ENCODE measurements around the gene UBAP1L. TPM values are rescaled to one million over a fixed set of nuclear protein-coding genes. Genes with fewer than 3 reads are reported as not detected.

The UBAP1L gene
- total and polyA plus RNA-seq, 2 experiments from 2014 or later = 1.8 to 2.5 TPM

GRCh38 chr15:65099336-65099735 lies 15.7 kb downstream of the UBAP1L start:
- no peak for TF ChIP-seq EZH2phosphoT487 (IDR thresholded peaks at IDR 0.05; ENCODE audit: low read depth, severe bottlenecking, unreplicated experiment)
- TF ChIP-seq, protein P1, sequence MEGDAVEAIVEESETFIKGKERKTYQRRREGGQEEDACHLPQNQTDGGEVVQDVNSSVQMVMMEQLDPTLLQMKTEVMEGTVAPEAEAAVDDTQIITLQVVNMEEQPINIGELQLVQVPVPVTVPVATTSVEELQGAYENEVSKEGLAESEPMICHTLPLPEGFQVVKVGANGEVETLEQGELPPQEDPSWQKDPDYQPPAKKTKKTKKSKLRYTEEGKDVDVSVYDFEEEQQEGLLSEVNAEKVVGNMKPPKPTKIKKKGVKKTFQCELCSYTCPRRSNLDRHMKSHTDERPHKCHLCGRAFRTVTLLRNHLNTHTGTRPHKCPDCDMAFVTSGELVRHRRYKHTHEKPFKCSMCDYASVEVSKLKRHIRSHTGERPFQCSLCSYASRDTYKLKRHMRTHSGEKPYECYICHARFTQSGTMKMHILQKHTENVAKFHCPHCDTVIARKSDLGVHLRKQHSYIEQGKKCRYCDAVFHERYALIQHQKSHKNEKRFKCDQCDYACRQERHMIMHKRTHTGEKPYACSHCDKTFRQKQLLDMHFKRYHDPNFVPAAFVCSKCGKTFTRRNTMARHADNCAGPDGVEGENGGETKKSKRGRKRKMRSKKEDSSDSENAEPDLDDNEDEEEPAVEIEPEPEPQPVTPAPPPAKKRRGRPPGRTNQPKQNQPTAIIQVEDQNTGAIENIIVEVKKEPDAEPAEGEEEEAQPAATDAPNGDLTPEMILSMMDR (IDR thresholded peaks at IDR 0.05; ENCODE audit: poor library complexity) = no peak
- no peak for TF ChIP-seq EZH2 (IDR thresholded peaks at IDR 0.05; ENCODE audit: borderline replicate concordance)
- Histone ChIP-seq H3K79me2 (no peaks in the 10 kb centered on the region), H3K27me3 (no peaks in the 10 kb centered on the region), H3K27ac (no peak overlapping the region), H4K20me1 (ENCODE audit: insufficient read depth, poor library complexity, severe bottlenecking) (no peaks in the 10 kb centered on the region), H3K4me2 (no peak overlapping the region), H3K9me2 (replicated peaks; ENCODE audit: insufficient read depth) (no peaks in the 10 kb centered on the region), H3K9me3 (ENCODE audit: low read depth) (no peaks in the 10 kb centered on the region), H3K4me3 (no peak overlapping the region), H3K36me3 (replicated peaks; ENCODE audit: insufficient read depth, low read depth) (no peaks in the 10 kb centered on the region), H2AFZ (no peak overlapping the region), H3K4me1 (ENCODE audit: insufficient read depth) (peaks cover 14% of the 10 kb centered on the region)
- WGBS (ENCODE audit: low lambda C conversion rate, missing lambda C conversion rate) = 98% methylated on average over 5 of the region's 5 CpGs
- DNase-seq (ENCODE audit: low spot score) = no peak

GRCh38 chr15:65097651-65098263 lies 17.2 kb downstream of the UBAP1L start:
- Histone ChIP-seq H3K4me3 (no peak overlapping the region), H3K9me3 (ENCODE audit: low read depth) (no peaks in the 10 kb centered on the region), H3K27ac (no peak overlapping the region), H3K4me2 (no peak overlapping the region), H3K27me3 (no peaks in the 10 kb centered on the region), H3K36me3 (replicated peaks; ENCODE audit: insufficient read depth, low read depth) (no peaks in the 10 kb centered on the region), H3K4me1 (ENCODE audit: insufficient read depth) (peaks cover 14% of the 10 kb centered on the region), H3K79me2 (no peaks in the 10 kb centered on the region), H3K9me2 (replicated peaks; ENCODE audit: insufficient read depth) (no peaks in the 10 kb centered on the region), H4K20me1 (ENCODE audit: insufficient read depth, poor library complexity, severe bottlenecking) (no peaks in the 10 kb centered on the region), H2AFZ (no peak overlapping the region)
- TF ChIP-seq, protein P1 (IDR thresholded peaks at IDR 0.05; ENCODE audit: poor library complexity) = no peak
- TF ChIP-seq EZH2phosphoT487 (IDR thresholded peaks at IDR 0.05; ENCODE audit: low read depth, severe bottlenecking, unreplicated experiment) = no peak
- TF ChIP-seq EZH2 (IDR thresholded peaks at IDR 0.05; ENCODE audit: borderline replicate concordance) = no peak
- 96% methylated on average over 7 of the region's 7 CpGs for WGBS (ENCODE audit: low lambda C conversion rate, missing lambda C conversion rate)
- DNase-seq (ENCODE audit: low spot score) = no peak

GRCh38 chr15:65096481-65097385 lies 18.3 kb downstream of the UBAP1L start:
- TF ChIP-seq EZH2phosphoT487 (IDR thresholded peaks at IDR 0.05; ENCODE audit: low read depth, severe bottlenecking, unreplicated experiment) = no peak
- TF ChIP-seq, protein P1 (IDR thresholded peaks at IDR 0.05; ENCODE audit: poor library complexity) = no peak
- no peak for TF ChIP-seq EZH2 (IDR thresholded peaks at IDR 0.05; ENCODE audit: borderline replicate concordance)
- Histone ChIP-seq H4K20me1 (ENCODE audit: insufficient read depth, poor library complexity, severe bottlenecking) (no peaks in the 10 kb centered on the region), H3K4me2 (no peak overlapping the region), H3K27me3 (no peaks in the 10 kb centered on the region), H3K36me3 (replicated peaks; ENCODE audit: insufficient read depth, low read depth) (no peaks in the 10 kb centered on the region), H3K9me2 (replicated peaks; ENCODE audit: insufficient read depth) (no peaks in the 10 kb centered on the region), H2AFZ (no peak overlapping the region), H3K79me2 (no peaks in the 10 kb centered on the region), H3K4me1 (ENCODE audit: insufficient read depth) (peaks cover 18% of the 10 kb centered on the region), H3K9me3 (ENCODE audit: low read depth) (no peaks in the 10 kb centered on the region), H3K27ac (peak overlapping the region; percentile 45), H3K4me3 (no peak overlapping the region)
- DNase-seq (ENCODE audit: low spot score) = no peak
- WGBS (ENCODE audit: low lambda C conversion rate, missing lambda C conversion rate) = 90% methylated on average over 6 of the region's 6 CpGs

All from hepatocyte (in vitro differentiated cells).